Calu3 (cell line): ENCODE data around the gene FEM1B. TPM values are rescaled to one million over a fixed set of nuclear protein-coding genes. Genes with fewer than 3 reads are reported as not detected.

Experiments
- BruUV-seq: library from RNA; stranded (reverse); fragments of 400-500 nt; replicated peaks from 2 replicates; lab custom pipeline; 2021; lab: Mats Ljungman, UMichigan
- CTCF ChIA-PET: fragments of 300-600 bp; sonication (Branson Sonifier 250); formaldehyde crosslinking; loops from one replicate; lab custom pipeline; 2022; ENCODE audit warnings: antibody characterized with exemption; lab: Charles Lee
- DNase-seq: peaks from one replicate; pipeline ENCODE4 v3.0.0; 2022
- H3K27ac Mint-ChIP-seq: one replicate; pipeline ENCODE4 v1.8.0; 2022; ENCODE audit warnings: mixed read lengths; ENCODE audit not compliant: unreplicated experiment
- H3K27me3 Mint-ChIP-seq: one replicate; pipeline ENCODE4 v1.8.0; 2022; ENCODE audit warnings: mixed read lengths; ENCODE audit not compliant: unreplicated experiment
- H3K36me3 Mint-ChIP-seq: one replicate; pipeline ENCODE4 v1.8.0; 2022; ENCODE audit warnings: mild to moderate bottlenecking, moderate library complexity, mixed read lengths; ENCODE audit not compliant: insufficient read depth, unreplicated experiment
- H3K4me1 Mint-ChIP-seq: one replicate; pipeline ENCODE4 v1.8.0; 2022; ENCODE audit warnings: mild to moderate bottlenecking, low read depth, mixed read lengths; ENCODE audit not compliant: unreplicated experiment
- H3K4me3 Mint-ChIP-seq: one replicate; pipeline ENCODE4 v1.8.0; 2022; ENCODE audit warnings: mild to moderate bottlenecking, low read depth, moderate library complexity, mixed read lengths; ENCODE audit not compliant: unreplicated experiment
- H3K9me3 Mint-ChIP-seq: one replicate; pipeline ENCODE4 v1.8.0; 2022; ENCODE audit warnings: low read depth, mixed read lengths; ENCODE audit not compliant: unreplicated experiment
- CTCF ChIP-seq: fragments of 200-600 bp; IDR thresholded peaks from one replicate; pipeline ENCODE4 v1.8.0; 2022; ENCODE audit warnings: antibody characterized with exemption; ENCODE audit not compliant: unreplicated experiment
- intact Hi-C: fragments of 100-400 bp; cut with micrococcal nuclease; formaldehyde crosslinking; loops from one replicate; pipeline ENCODE4 v1.10.0; 2022; ENCODE audit not compliant: unreplicated experiment
- total RNA-seq: library from RNA; stranded (reverse); gene quantifications from 2 replicates; pipeline ENCODE4 v1.2.3, GENCODE V29; 2022

FEM1B gene
- total RNA-seq, 1 experiment from 2014 or later = 41.4 TPM

GRCh38 chr15:68283401-68283800, 5.9 kb downstream of the FEM1B start:
- H3K27me3 Mint-ChIP-seq = no peaks in the 10 kb centered on the region
- H3K27ac Mint-ChIP-seq = no peak overlapping the region
- CTCF ChIA-PET = interaction anchor here (1.1 to 1.2 kb wide), 2 partner anchors 26 to 31 kb away, joined by 3 read pairs; no protein-coding TSS in a partner anchor
- intact Hi-C loops = no loop called here
- no TSS peak for BruUV-seq
- DNase-seq = no peak
- H3K4me1 Mint-ChIP-seq = peaks cover 26% of the 10 kb centered on the region
- no peak overlapping the region for H3K4me3 Mint-ChIP-seq
- peaks cover 37% of the 10 kb centered on the region for H3K36me3 Mint-ChIP-seq
- TF ChIP-seq CTCF = no peak
- H3K9me3 Mint-ChIP-seq = no peaks in the 10 kb centered on the region

GRCh38 chr15:68284616-68285258, 7.2 kb downstream of the FEM1B start:
- Mint-ChIP-seq H3K4me3 (no peak overlapping the region), H3K27me3 (no peaks in the 10 kb centered on the region), H3K27ac (no peak overlapping the region), H3K4me1 (peaks cover 23% of the 10 kb centered on the region), H3K9me3 (no peaks in the 10 kb centered on the region), H3K36me3 (peaks cover 24% of the 10 kb centered on the region)
- no TSS peak for BruUV-seq
- DNase-seq = no peak
- CTCF ChIA-PET = no interaction called here
- intact Hi-C loops = no loop called here
- no peak for TF ChIP-seq CTCF

- H3K4me1 Mint-ChIP-seq = peaks cover 17% of the 10 kb centered on the region
- TF ChIP-seq CTCF = no peak
- CTCF ChIA-PET = no interaction called here
Measured at GRCh38 chr15:68285259-68285980, 7.9 kb downstream of the FEM1B start.

GRCh38 chr15:68286256-68286655, 8.7 kb downstream of the FEM1B start:
- Mint-ChIP-seq H3K4me1 (peaks cover 9% of the 10 kb centered on the region), H3K27ac (no peak overlapping the region), H3K9me3 (no peaks in the 10 kb centered on the region), H3K4me3 (no peak overlapping the region), H3K36me3 (peaks cover 27% of the 10 kb centered on the region), H3K27me3 (no peaks in the 10 kb centered on the region)
- DNase-seq = no peak
- no peak for TF ChIP-seq CTCF
- no TSS peak for BruUV-seq
- CTCF ChIA-PET = no interaction called here
- intact Hi-C loops = no loop called here

More at GRCh38 chr15:68285259-68285980, 7.9 kb downstream of the FEM1B start:
- no TSS peak for BruUV-seq
- Mint-ChIP-seq H3K4me3 (no peak overlapping the region), H3K27ac (no peak overlapping the region), H3K36me3 (peaks cover 21% of the 10 kb centered on the region), H3K27me3 (no peaks in the 10 kb centered on the region), H3K9me3 (no peaks in the 10 kb centered on the region)
- no peak for DNase-seq
- intact Hi-C loops = no loop called here
